ENCODE data around the gene NRXN2.
"Not testable (repeated sequence)": the region's sequence is repeated elsewhere in the genome, so short reads cannot be mapped to it uniquely, and the experiment has no call there.

Gene NRXN2

GRCh38 chr11:64667154-64667745 is 55.7 kb downstream of the NRXN2 start:
- DNase-seq = no peak

GRCh38 chr11:64665411-64665821 is 57.6 kb downstream of the NRXN2 start:
- no peak for DNase-seq

- DNase-seq = not testable (repeated sequence)
These were observed 58.6 kb downstream of the NRXN2 start for GRCh38 chr11:64664236-64664870.

GRCh38 chr11:64663656-64664055 is 59.3 kb downstream of the NRXN2 start:
- DNase-seq = no peak

- DNase-seq = no peak
These were observed 61.4 kb downstream of the NRXN2 start for GRCh38 chr11:64661614-64662013.

- DNase-seq = no peak
These were observed 61.9 kb downstream of the NRXN2 start for GRCh38 chr11:64661146-64661545.

- no peak for DNase-seq
These were observed 62.3 kb downstream of the NRXN2 start for GRCh38 chr11:64660706-64661105.

- DNase-seq = no peak
These were observed 62.8 kb downstream of the NRXN2 start for GRCh38 chr11:64660205-64660604.

- DNase-seq = no peak
These were observed 63.4 kb downstream of the NRXN2 start for GRCh38 chr11:64659417-64660144.

- DNase-seq = no peak
These were observed 64.7 kb downstream of the NRXN2 start for GRCh38 chr11:64658265-64658664.

- no peak for DNase-seq
These were observed 66.1 kb downstream of the NRXN2 start for GRCh38 chr11:64656862-64657261.

GRCh38 chr11:64655941-64656601 is 66.9 kb downstream of the NRXN2 start:
- DNase-seq = no peak

- DNase-seq = no peak
These were observed 67.9 kb downstream of the NRXN2 start for GRCh38 chr11:64654958-64655541.

GRCh38 chr11:64654439-64654838 is 68.6 kb downstream of the NRXN2 start:
- DNase-seq = no peak

GRCh38 chr11:64653388-64653973 is 69.5 kb downstream of the NRXN2 start:
- DNase-seq = no peak

GRCh38 chr11:64652586-64653387 is 70.2 kb downstream of the NRXN2 start:
- peak; percentile 46 for DNase-seq

- no peak for DNase-seq
These were observed 72.0 kb downstream of the NRXN2 start for GRCh38 chr11:64650923-64651523.

GRCh38 chr11:64649291-64649697 is 73.7 kb downstream of the NRXN2 start:
- no peak for DNase-seq

GRCh38 chr11:64648551-64648950 is 74.4 kb downstream of the NRXN2 start:
- DNase-seq = no peak

- no peak for DNase-seq
These were observed 75.8 kb downstream of the NRXN2 start for GRCh38 chr11:64647019-64647779.
